GM19438 (cell line): Measurements from ENCODE around the gene PLD5.
"Not testable (repeated sequence)": the region's sequence is repeated elsewhere in the genome, so short reads cannot be mapped to it uniquely, and the experiment has no call there.

ENCODE experiments used
- ATAC-seq: cut with Tn5 transposase; IDR thresholded peaks from one replicate; pipeline ENCODE4 v1.9.1; 2021; ENCODE audit warnings: low read depth; ENCODE audit not compliant: unreplicated experiment

PLD5 gene

DNA sequence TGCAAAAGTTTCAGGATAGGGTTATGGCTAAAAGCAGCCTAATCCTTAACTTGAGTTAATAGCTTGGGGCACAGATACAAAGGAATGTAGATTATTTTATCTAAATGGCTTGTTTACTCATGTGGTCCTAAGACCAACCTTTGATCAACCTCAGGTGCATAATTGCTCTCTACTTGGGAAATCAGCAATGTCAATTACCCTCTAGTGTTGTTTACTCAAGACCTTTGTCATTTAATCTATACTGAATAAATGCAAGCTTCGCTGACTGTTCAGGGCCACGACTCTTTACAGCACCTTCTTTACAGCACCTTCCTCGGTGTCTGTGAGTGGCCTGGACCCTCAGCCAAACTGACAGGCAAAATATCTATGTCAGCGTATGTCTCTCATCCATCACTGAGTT, 308.1 kb downstream of the PLD5 start:
- no peak for ATAC-seq

DNA sequence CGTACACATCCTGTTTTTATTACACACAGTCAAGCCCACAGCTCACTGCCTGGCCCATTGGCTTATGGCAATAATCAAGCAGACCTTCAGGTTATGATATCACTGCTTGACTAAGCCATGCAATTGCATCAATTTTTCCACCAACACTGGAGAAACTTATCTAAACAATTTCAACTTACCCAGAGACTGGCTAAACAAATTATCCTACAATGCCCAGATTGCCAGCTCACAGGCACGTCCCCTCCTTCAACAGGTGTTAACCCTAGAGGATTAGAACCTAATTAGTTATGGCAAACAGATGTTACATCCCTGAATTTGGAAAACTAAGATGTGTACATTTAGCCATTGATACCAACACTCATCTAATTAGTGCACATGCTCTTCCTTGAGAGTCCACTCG, 310.0 kb downstream of the PLD5 start:
- ATAC-seq, result not testable (repeated sequence)

DNA sequence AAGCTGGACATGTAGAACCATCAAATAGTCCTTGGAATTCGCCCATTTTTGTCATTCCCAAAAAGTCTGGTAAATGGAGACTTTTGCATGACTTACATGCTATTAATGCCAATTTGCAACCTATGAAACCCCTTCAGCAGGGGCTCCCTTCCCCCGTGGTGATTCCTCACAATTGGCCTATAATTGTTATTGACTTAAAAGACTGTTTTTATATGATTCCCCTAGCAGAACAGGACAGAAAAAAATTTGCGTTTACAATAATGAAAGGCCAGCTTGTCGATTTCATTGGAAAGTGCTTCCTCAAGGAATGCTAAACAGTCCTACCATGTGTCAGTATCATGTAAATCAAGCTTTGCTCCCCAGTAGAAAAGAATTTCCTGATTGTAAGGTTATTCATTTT, 311.5 kb downstream of the PLD5 start:
- not testable (repeated sequence) for ATAC-seq

DNA sequence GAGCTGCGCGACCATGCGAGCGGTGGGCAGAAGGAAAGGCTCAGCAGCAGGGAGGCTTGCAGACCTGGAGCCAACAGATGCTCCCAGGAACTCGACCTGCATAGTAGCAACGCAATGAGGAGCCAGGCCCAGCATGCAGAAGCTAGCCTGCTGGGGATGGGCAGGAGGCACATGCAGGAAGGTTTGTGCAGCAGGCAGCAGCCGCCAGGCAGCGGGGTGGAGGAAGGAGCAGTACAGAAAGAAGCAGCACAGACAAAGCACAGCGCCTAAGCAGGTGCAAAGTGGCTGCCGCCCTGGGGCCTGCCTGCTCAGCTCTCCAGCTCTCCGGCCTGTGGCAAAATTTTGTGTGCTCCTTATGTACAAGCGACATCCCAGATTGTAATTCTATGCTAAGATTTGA, 312.1 kb downstream of the PLD5 start:
- no peak for ATAC-seq

DNA sequence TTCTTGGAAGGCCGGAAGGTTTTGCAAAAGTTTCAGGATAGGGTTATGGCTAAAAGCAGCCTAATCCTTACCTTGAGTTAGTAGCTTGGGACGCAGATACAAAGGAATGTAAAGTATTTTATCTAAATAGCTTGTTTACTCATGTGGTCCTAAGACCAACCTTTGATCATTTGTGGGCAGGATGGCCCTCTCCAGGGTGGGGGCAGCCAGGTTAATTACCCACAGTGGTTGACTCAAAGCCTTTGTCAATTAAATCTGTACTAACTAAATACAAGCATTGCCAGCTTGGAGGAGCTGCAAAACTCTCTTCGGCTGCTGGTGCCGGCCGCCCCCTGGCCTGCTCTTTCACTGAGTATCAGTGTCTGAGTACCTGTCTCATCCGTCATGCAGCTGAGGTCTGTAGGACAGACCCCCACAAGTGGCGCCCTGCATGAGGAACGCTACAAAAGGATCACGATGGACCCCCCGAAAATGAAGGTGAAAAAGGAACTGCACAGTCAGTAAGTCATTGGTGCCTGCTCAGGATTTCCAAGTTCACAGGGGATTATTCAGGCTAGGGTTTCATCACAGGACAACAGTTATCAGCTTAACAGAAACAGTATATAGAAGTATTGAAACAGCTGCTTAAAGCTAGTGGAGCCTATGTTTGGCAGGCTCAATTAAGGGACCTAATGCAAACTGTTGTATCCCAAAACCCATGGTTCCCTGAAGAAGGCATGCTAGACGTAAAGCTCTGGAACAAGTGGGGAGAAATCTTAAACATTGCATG, 313.1 kb downstream of the PLD5 start:
- ATAC-seq, result no peak

DNA sequence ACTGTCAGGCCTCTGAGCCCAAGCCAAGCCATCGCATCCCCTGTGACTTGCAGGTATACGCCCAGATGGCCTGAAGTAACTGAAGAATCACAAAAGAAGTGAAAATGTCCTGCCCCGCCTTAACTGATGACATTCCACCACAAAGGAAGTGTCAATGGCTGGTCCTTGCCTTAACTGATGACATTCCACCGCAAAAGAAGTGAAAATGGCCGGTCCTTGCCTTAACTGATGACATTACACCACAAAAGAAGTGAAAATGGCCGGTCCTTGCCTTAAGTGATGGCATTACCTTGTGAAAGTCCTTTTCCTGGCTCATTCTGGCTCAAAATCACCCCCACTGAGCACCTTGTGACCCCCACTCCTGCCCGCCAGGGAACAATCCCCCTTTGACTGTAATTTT, 314.2 kb downstream of the PLD5 start:
- ATAC-seq, result not testable (repeated sequence)

DNA sequence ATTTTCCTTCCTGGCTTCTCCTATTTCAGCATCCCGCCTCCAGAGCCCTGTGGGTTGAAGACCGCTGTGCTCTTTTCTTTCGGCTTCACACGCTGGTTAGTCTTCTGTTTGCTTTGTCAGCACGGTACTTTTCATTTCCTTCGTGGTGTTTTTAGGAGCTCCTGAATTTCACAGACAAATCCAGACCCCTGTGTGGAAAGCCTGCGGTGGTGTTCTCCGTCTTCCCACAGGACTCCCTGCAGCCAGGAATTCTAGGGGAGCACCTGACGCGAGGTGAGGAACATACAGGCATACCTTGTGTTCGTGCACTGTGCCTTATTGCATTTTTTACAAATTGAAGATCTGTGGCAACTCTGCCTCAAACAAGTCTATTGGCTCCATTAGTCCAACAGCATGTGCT, 315.4 kb downstream of the PLD5 start:
- no peak for ATAC-seq

DNA sequence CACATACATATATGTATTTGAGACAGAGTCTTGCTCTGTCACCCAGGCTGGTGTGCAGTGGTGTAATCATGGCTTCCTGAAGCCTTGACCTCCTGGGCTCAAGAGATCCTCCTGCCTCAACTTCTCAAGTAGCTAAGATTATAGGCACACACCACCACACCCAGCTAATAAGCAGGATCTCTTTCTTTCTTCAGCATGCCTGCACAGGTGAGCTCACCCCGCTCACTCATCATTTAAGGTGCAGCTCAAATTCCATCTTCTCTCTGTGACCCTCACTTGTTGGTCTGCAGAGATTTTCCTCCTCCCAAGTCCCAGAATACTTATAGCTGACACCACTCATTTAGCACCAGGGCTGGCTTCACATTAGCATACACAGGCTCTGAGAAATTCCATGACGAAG, 316.5 kb downstream of the PLD5 start:
- no peak for ATAC-seq

DNA sequence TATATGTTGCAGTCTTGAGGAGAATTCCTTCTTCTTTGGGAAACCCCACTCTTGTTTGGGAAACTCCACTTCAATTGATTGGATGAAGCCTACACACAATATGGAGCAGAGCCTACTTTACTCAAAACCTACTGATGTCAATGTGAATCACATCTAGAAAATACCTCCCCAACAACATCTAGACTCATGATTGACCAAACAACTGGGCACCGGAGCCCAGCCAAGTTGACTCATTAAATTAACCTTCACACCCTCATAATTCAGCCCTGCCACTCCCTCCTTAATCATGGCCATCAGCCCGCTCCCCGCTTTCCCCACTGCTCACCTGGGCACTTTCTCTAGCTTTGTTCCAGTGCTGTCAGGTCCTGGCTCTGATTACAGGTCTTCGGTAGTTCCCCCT, 317.5 kb downstream of the PLD5 start:
- ATAC-seq, result no peak

DNA sequence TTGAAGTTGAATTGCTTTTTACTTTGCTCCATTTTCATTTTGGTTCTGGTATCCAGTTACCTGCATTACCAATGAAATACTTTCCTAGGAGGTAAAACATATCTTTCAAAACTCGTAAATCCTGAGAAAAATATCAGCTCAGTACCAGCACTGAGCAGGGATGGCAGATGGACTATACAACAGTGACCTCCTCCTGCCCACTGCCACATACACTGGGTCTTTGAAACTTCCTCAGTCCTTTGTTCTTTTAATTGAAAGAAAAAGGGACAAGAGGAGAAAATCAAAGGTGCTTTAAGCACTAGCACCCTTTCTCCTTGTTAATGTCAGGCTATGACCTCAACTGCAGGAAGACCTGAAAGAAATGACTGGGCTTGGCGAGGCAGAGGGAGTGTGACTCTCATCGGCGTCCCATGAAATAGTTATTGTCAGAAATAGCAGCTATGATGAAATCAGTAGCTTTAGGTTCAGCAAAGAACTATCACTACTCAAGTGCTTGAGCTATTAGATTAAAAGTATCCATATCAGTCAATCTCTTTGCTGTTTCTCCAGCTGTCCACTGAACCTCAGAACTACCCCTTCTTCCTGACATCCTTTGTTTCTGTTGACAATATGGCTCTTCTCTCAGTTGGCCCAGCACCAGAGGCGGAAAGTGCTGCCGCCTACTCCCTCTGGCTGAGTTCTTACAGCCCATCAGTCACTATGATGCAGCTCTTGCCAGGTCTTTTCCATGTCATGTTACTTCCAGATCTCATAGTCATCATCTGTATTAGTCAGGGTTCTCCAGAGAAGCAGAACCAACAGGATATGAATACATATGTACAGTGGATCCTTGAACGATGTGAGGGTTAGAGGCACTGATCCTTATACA, 318.6 kb downstream of the PLD5 start:
- ATAC-seq, result no peak

DNA sequence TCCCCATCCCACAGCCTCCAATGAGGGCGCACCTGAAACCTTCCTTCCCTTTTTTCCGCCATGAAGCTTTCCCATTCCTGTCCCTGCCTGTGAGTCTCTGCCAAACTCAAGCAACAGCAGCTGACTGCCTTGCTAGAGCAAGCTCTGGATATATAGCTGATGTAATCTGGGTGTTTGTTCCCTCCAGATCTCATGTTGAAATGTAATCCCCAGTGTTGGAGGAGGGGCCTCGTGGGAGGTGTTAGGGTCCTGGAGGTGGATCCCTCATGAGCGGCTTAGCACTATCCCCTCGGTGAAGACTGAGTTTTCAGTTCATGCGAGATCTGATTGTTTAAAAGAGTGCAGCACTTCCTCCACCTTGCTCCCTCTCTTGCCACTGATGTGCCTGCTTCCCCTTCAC, 321.2 kb downstream of the PLD5 start:
- no peak for ATAC-seq

DNA sequence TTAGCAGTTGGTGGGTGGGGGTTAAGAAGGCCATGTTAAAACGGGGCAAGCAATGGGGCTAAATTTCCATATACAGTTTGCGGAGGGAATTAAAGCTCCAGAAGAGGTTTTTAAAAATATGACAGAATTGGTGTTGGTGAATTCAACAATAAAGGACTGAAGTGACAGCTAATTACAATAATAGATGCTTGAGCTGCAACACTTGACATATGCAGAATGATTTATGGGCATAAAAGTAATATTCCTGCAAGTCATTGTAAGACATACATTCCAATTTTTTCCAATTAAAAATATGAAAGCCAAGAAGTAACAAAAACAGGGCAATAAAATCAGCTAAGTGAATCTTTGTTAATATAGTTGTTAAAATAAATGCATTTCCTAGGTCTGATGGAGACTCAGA, 323.4 kb downstream of the PLD5 start:
- no peak for ATAC-seq

DNA sequence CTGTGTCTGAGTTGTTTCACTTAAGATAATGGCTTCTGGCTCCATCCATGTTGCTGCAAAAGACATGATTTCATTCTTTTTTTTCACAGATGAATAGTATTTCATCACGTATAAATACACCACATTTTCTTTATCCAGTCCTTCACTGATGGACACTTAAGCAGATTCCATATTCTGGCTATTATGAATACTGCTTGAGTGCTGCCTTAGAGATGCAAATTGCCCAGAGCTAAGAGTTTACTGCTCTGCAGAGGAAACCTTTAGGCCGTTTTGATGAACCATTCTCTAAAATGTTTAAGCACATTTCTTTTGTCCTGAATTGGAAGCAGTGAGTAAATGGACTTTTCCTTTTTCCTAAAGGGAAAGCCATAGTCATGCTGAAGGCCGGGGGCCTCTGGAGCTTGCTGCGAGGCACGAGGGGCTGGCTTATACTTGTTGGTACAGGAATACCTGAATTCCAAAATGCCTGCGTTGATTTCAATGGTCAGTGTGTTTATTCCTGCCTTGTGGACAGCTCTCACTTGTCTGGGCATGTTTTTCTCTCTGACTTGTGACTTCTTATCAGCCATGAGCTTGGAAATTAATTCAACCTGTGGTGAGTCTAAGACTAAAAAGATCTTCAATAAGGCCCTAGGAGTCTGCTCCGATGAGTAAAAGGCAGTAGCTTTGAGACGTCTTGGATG, 324.6 kb downstream of the PLD5 start:
- ATAC-seq, result no peak

DNA sequence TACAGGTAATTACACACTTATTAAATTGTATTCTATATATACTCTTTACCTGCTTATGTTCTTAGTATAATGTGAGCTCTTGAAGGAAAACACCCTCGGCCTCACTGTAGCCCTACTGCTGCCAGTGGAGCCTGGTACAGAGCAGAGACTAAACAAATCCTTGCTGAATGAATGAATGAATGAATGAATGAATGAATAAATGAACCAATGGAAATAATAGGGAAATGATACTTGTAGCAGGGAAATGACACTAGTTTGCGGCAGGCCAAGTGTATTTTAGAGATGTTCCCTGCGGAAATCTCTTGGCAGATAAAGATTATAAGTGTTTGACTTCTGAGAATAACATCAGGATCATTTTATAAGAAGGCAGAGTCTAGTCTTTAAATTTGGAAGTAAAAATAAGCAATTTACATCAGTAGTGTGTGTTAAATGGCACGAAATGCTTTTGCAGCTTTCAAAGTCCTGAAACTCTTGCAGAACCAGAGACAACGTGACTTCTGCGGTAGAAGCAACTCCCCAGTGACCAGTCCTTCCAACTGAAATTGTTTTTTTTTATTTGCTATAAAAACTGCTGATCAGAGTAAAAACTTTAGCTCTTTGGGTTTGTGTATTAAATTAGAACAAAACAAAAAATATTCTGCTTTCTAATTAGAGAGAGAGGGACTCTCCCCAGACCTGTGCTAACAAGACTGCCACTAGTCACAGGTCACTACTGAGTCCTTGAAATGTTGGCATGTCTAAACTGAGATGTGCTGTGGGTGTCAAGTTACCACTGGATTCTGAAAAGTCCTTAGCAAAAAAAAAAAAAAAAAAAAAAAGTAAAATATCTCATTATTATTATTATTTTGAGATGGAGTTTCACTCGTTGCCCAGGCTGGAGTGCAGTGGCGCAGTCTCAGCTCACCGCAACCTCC, 326.3 kb downstream of the PLD5 start:
- ATAC-seq, result no peak

DNA sequence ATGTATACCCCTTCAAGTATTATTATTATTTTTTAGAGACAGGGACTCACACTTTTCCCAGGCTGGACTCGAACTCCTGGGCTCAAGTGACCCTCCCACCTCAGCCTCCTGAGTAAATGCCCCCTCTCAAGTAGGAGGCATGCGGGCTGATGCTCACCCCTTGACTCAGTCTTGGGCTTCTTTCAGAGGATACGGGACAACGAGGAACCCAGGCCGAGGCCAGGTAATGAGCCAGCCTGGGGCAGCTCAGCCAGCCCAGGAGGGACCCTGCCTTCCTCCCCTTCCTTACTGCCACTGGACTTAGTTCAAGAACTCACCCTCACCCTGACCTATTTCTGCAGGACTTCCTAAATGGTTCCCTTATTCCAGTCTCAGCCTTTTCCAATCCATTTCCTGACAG, 327.6 kb downstream of the PLD5 start:
- ATAC-seq, result no peak

DNA sequence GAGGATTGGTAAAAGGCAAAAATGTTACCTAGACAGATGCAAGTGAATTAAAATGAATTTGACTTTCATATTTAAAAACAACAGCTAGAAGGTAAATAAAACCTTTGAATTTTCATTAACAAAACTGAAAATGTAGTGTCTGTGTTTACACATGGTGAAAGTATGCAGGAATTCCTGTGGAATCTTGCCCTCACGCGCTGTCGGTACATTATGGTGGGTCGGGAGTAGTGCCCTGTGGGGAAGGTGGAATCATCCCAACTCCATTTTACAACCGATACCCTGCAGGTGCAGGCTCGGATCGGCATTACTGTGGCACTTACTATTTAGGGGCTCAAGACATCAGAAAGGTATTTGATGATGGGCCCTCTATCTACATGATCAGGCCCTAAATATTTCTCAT, 328.4 kb downstream of the PLD5 start:
- ATAC-seq, result no peak

DNA sequence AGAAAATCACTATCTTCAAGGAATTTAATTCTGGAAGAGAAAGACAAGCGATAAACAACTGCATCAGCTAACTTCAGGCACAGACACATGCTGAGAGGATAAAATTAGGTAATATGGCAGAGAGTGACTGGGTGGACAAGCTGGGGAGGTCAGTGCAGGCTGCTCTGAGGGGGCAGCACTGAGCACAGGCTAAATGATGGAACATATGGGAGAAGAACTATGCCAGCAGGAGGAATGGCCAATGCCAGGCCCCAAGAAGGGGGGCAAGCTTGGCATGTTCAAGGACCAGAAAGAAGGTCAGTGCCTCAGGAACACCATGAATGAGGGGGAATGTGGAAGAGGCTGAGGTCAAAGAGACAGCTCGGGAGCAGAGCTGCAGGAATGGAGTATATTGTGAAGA, 334.9 kb downstream of the PLD5 start:
- no peak for ATAC-seq

DNA sequence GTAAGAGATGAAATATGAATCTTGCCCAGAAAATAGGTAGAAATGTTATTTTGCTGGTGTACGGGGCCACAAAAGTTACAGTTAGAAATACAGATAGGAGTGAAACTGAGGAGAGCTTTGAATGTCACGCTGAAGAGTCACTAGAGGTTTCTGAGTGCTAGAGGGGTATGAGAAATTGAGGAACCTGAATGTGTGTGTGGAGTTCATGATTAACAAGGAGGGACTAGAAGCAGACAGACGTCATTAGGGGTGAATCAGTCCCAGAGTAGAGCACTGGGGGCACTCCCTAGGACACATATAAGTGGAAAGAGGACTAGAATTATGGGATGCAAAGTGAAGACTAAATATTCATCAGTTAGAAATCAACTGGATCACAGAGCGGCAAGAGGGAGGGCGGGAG, 336.7 kb downstream of the PLD5 start:
- peak; percentile 75 for ATAC-seq

DNA sequence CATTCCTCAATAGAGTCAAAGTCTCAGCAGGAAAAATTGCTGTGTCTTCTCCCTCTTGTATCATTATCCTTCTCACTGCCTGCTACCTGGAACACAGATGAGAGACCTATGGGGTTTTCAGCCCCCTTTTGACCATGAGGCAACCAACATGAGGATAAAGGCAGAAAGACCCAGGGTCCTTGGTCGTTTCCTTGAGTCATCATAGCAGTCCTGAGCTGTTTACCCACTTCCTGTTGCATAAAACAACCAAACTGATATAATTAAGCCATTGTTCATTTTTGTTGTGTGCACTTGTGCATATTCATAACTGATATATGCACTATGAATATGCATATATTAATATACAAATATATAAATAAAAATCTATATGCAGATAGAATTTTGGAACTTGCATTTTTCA, 337.3 kb downstream of the PLD5 start:
- no peak for ATAC-seq

DNA sequence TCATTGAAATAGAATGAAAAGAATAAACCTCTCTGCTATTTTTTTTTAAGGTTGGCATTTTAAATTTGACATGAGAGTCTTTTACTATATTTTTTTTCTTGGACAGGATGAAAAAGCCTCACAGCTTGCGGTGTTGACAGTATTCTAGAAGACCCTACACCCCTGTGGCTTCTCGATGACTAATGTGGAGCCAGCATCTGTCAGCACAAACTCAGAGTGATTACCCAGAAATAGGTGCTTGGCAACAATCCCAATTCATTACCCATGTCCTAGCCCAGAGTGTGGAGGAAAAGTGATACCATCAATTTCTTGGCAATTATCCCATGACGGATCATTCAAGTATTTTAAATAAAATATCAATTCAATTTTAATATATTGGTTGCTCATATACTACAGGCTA, 338.8 kb downstream of the PLD5 start:
- ATAC-seq, result no peak
